ENCODE data around the gene CXorf38. TPM values are rescaled to one million over a fixed set of nuclear protein-coding genes. Genes with fewer than 3 reads are reported as not detected.

CXorf38 gene
- total and polyA plus RNA-seq, 2 of the 8 experiments (the other 6 are each of a cell fraction or from before 2014, with no cell fraction given), result 3.6 to 6.4 TPM

- TF ChIP-seq, protein P1, sequence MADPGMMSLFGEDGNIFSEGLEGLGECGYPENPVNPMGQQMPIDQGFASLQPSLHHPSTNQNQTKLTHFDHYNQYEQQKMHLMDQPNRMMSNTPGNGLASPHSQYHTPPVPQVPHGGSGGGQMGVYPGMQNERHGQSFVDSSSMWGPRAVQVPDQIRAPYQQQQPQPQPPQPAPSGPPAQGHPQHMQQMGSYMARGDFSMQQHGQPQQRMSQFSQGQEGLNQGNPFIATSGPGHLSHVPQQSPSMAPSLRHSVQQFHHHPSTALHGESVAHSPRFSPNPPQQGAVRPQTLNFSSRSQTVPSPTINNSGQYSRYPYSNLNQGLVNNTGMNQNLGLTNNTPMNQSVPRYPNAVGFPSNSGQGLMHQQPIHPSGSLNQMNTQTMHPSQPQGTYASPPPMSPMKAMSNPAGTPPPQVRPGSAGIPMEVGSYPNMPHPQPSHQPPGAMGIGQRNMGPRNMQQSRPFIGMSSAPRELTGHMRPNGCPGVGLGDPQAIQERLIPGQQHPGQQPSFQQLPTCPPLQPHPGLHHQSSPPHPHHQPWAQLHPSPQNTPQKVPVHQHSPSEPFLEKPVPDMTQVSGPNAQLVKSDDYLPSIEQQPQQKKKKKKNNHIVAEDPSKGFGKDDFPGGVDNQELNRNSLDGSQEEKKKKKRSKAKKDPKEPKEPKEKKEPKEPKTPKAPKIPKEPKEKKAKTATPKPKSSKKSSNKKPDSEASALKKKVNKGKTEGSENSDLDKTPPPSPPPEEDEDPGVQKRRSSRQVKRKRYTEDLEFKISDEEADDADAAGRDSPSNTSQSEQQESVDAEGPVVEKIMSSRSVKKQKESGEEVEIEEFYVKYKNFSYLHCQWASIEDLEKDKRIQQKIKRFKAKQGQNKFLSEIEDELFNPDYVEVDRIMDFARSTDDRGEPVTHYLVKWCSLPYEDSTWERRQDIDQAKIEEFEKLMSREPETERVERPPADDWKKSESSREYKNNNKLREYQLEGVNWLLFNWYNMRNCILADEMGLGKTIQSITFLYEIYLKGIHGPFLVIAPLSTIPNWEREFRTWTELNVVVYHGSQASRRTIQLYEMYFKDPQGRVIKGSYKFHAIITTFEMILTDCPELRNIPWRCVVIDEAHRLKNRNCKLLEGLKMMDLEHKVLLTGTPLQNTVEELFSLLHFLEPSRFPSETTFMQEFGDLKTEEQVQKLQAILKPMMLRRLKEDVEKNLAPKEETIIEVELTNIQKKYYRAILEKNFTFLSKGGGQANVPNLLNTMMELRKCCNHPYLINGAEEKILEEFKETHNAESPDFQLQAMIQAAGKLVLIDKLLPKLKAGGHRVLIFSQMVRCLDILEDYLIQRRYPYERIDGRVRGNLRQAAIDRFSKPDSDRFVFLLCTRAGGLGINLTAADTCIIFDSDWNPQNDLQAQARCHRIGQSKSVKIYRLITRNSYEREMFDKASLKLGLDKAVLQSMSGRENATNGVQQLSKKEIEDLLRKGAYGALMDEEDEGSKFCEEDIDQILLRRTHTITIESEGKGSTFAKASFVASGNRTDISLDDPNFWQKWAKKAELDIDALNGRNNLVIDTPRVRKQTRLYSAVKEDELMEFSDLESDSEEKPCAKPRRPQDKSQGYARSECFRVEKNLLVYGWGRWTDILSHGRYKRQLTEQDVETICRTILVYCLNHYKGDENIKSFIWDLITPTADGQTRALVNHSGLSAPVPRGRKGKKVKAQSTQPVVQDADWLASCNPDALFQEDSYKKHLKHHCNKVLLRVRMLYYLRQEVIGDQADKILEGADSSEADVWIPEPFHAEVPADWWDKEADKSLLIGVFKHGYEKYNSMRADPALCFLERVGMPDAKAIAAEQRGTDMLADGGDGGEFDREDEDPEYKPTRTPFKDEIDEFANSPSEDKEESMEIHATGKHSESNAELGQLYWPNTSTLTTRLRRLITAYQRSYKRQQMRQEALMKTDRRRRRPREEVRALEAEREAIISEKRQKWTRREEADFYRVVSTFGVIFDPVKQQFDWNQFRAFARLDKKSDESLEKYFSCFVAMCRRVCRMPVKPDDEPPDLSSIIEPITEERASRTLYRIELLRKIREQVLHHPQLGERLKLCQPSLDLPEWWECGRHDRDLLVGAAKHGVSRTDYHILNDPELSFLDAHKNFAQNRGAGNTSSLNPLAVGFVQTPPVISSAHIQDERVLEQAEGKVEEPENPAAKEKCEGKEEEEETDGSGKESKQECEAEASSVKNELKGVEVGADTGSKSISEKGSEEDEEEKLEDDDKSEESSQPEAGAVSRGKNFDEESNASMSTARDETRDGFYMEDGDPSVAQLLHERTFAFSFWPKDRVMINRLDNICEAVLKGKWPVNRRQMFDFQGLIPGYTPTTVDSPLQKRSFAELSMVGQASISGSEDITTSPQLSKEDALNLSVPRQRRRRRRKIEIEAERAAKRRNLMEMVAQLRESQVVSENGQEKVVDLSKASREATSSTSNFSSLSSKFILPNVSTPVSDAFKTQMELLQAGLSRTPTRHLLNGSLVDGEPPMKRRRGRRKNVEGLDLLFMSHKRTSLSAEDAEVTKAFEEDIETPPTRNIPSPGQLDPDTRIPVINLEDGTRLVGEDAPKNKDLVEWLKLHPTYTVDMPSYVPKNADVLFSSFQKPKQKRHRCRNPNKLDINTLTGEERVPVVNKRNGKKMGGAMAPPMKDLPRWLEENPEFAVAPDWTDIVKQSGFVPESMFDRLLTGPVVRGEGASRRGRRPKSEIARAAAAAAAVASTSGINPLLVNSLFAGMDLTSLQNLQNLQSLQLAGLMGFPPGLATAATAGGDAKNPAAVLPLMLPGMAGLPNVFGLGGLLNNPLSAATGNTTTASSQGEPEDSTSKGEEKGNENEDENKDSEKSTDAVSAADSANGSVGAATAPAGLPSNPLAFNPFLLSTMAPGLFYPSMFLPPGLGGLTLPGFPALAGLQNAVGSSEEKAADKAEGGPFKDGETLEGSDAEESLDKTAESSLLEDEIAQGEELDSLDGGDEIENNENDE (IDR thresholded peaks at IDR 0.05; ENCODE audit: insufficient replicate concordance, low read length), result no peak
- TF ChIP-seq BCL11A (IDR thresholded peaks at IDR 0.05; ENCODE audit: low read depth in 2 of 2, low read length in 2 of 2) (no peak), SIRT6 (IDR thresholded peaks at IDR 0.05; ENCODE audit: low read length) (no peak)
- TF ChIP-seq, protein P2, sequence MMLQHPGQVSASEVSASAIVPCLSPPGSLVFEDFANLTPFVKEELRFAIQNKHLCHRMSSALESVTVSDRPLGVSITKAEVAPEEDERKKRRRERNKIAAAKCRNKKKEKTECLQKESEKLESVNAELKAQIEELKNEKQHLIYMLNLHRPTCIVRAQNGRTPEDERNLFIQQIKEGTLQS (IDR thresholded peaks at IDR 0.05; ENCODE audit: insufficient read depth, low read depth, low read length), result no peak
Observed at GRCh38 chrX:40628506-40628905, 18.9 kb downstream of the CXorf38 start (continued).

Data from H1 (cell line).